Measurements from ENCODE around the gene CPNE7.
"Not testable (repeated sequence)": the region's sequence is repeated elsewhere in the genome, so short reads cannot be mapped to it uniquely, and the experiment has no call there.

Gene CPNE7

GRCh38 chr16:89586853-89587252 is 11.3 kb downstream of the CPNE7 start:
- no peak for DNase-seq (ENCODE audit: low spot score)
- in situ Hi-C loops (cut with MboI; ENCODE audit: low sequenced_read_pairs, unreplicated experiment): no loop called here
- TF ChIP-seq CTCF (IDR thresholded peaks at IDR 0.05; ENCODE audit: borderline replicate concordance, control extremely low read depth, extremely low read depth, insufficient read depth, missing control alignments): no peak

- DNase-seq (ENCODE audit: low spot score); in situ Hi-C loops (cut with MboI; ENCODE audit: low sequenced_read_pairs, unreplicated experiment): not testable (repeated sequence)
Measured at GRCh38 chr16:89587676-89588075, 12.1 kb downstream of the CPNE7 start.

GRCh38 chr16:89588413-89589109 is 13.0 kb downstream of the CPNE7 start:
- no peak for TF ChIP-seq CTCF (IDR thresholded peaks at IDR 0.05; ENCODE audit: borderline replicate concordance, control extremely low read depth, extremely low read depth, insufficient read depth, missing control alignments)
- no peak for DNase-seq (ENCODE audit: low spot score)
- in situ Hi-C loops (cut with MboI; ENCODE audit: low sequenced_read_pairs, unreplicated experiment): no loop called here

- DNase-seq (ENCODE audit: low spot score): no peak
- in situ Hi-C loops (cut with MboI; ENCODE audit: low sequenced_read_pairs, unreplicated experiment): no loop called here
- TF ChIP-seq CTCF (IDR thresholded peaks at IDR 0.05; ENCODE audit: borderline replicate concordance, control extremely low read depth, extremely low read depth, insufficient read depth, missing control alignments): no peak
Measured at GRCh38 chr16:89589241-89589926, 13.8 kb downstream of the CPNE7 start.

GRCh38 chr16:89593841-89594240 is 18.3 kb downstream of the CPNE7 start:
- no peak for DNase-seq (ENCODE audit: low spot score)
- in situ Hi-C loops (cut with MboI; ENCODE audit: low sequenced_read_pairs, unreplicated experiment): no loop called here
- TF ChIP-seq CTCF (IDR thresholded peaks at IDR 0.05; ENCODE audit: borderline replicate concordance, control extremely low read depth, extremely low read depth, insufficient read depth, missing control alignments): no peak

- DNase-seq (ENCODE audit: low spot score): no peak
- in situ Hi-C loops (cut with MboI; ENCODE audit: low sequenced_read_pairs, unreplicated experiment): no loop called here
- no peak for TF ChIP-seq CTCF (IDR thresholded peaks at IDR 0.05; ENCODE audit: borderline replicate concordance, control extremely low read depth, extremely low read depth, insufficient read depth, missing control alignments)
Measured at GRCh38 chr16:89595330-89596060, 19.9 kb downstream of the CPNE7 start.
